Spleen (tissue), 11 donors: ENCODE data around the gene PLEKHM2. TPM values are rescaled to one million over a fixed set of nuclear protein-coding genes. Genes with fewer than 3 reads are reported as not detected.
A peak's percentile ranks its signal among the peaks of the same experiment; 100 is the strongest.

ENCODE experiments used
- DNase-seq: peaks from one replicate; pipeline ENCODE4 v3.0.0-alpha.2; 2020
- H3K27ac ChIP-seq, 8 donors: fragments of 200-600 bp; sonication (generic) in 7 of 8; 1 replicate in 4 of 8; 2 replicates in 4 of 8; pipeline versions ENCODE4 v1.5.0 to v1.8.0; 2016 to 2021; ENCODE audit warnings: inconsistent platforms in 4 of 8, mild to moderate bottlenecking in 4 of 8, moderate library complexity in 1 of 8
- H3K27me3 ChIP-seq, 7 donors: fragments of 200-600 bp; sonication (generic) in 6 of 7; replicated peaks in 1 of 7; 1 replicate in 4 of 7; 2 replicates in 3 of 7; pipeline versions ENCODE4 v1.5.0 to v1.8.0; 2016 to 2021; ENCODE audit warnings: inconsistent platforms in 3 of 7, mild to moderate bottlenecking in 1 of 7
- H3K36me3 ChIP-seq, 6 donors: fragments of 200-600 bp; sonication (generic) in 5 of 6; 1 replicate in 4 of 6; 2 replicates in 2 of 6; pipeline versions ENCODE4 v1.5.0 to v1.8.0; 2016 to 2021; ENCODE audit warnings: inconsistent platforms in 2 of 6
- H3K4me1 ChIP-seq, 6 donors: fragments of 200-600 bp; sonication (generic) in 5 of 6; 1 replicate in 3 of 6; 2 replicates in 3 of 6; pipeline versions ENCODE4 v1.5.0 to v1.8.0; 2016 to 2021; ENCODE audit warnings: inconsistent platforms in 3 of 6
- H3K4me3 ChIP-seq, 8 donors: fragments of 200-600 bp; sonication (generic) in 7 of 8; 1 replicate in 4 of 8; 2 replicates in 4 of 8; pipeline versions ENCODE4 v1.5.0 to v1.8.0; 2016 to 2021; ENCODE audit warnings: inconsistent platforms in 4 of 8, mild to moderate bottlenecking in 4 of 8, moderate library complexity in 2 of 8
- H3K9me3 ChIP-seq, 8 donors: fragments of 200-600 bp; sonication (generic) in 7 of 8; 1 replicate in 4 of 8; 2 replicates in 4 of 8; pipeline versions ENCODE4 v1.5.0 to v1.8.0; 2016 to 2021; ENCODE audit warnings: inconsistent platforms in 4 of 8
- POLR2A ChIP-seq, 3 donors: fragments of 450-650 bp; IDR thresholded peaks; one replicate each; pipeline ENCODE4 v1.5.1; 2017; ENCODE audit warnings: antibody characterized with exemption in 3 of 3, mild to moderate bottlenecking in 1 of 3
- POLR2AphosphoS5 ChIP-seq, 3 donors: sonication (generic); formaldehyde crosslinking; IDR thresholded peaks; one replicate each; pipeline ENCODE4 v1.5.1; 2017; ENCODE audit warnings: antibody characterized with exemption in 3 of 3
- WGBS, 5 donors: extraction: QIAGEN DNeasy Blood & Tissue Kit in 3 of 5; methylation state at CpG; one replicate each; pipeline versions ENCODE4 v1.1.5 to v1.1.7; 2013 to 2018; 5-methylcytosine and 5-hydroxymethylcytosine counted together
- intact Hi-C: fragments of 100-400 bp; cut with DNase I; formaldehyde crosslinking; loops from one replicate; pipeline ENCODE4 v1.15.0; 2023; ENCODE audit warnings: low total_unique reads
- polyA plus RNA-seq, 3 donors: library from polyadenylated mRNA; stranded (reverse); fragments of 200-250 nt; gene quantifications; one replicate each; pipeline ENCODE4 v1.2.1, GENCODE V29; 2013
- total RNA-seq, 7 donors: library from RNA; depleted of rRNA in 3 of 7; stranded (reverse); fragments of >200 nt in 3 of 7; fragmentation: NEBNext Ultra II Directional in 4 of 7; extraction: Animal tissue kit (Norgen Biotek cat#: 25700) in 4 of 7; gene quantifications; one replicate each; pipeline versions ENCODE4 v1.1.0 to v1.2.1, GENCODE V29; 2016 to 2021
- TF ChIP-seq, protein P1 (sequence below), 11 experiments: fragments of 200-600 bp in 7 of 11; fragments of 450-650 bp in 4 of 11; sonication (generic) in 4 of 11; IDR thresholded peaks in 8 of 11; conservative IDR thresholded peaks in 3 of 11; 1 replicate in 7 of 11; 2 replicates in 4 of 11; pipeline versions ENCODE4 v1.4.0 to v1.8.0; 2016 to 2021; ENCODE audit warnings: antibody characterized with exemption in 11 of 11, inconsistent platforms in 4 of 11, mild to moderate bottlenecking in 1 of 11
- donor health status: healthy with polysubstance abuse.
- donor health status: DM: no; HTN: no; CAD: no; lungs with moderate emphysema.
- donor health status: DM: no; HTN: no; CAD: no.
- donor health status: Bipolar disorder and iron deficiency.
- donor health status: healthy.
- donor health status: DM: no; HTN: no; CAD: no.
- donor health status: DM: yes; HTN: yes; CAD: no.

PLEKHM2 gene
- total and polyA plus RNA-seq, 10 donors: 25.9 to 96.0 (median 60.6) TPM

DNA sequence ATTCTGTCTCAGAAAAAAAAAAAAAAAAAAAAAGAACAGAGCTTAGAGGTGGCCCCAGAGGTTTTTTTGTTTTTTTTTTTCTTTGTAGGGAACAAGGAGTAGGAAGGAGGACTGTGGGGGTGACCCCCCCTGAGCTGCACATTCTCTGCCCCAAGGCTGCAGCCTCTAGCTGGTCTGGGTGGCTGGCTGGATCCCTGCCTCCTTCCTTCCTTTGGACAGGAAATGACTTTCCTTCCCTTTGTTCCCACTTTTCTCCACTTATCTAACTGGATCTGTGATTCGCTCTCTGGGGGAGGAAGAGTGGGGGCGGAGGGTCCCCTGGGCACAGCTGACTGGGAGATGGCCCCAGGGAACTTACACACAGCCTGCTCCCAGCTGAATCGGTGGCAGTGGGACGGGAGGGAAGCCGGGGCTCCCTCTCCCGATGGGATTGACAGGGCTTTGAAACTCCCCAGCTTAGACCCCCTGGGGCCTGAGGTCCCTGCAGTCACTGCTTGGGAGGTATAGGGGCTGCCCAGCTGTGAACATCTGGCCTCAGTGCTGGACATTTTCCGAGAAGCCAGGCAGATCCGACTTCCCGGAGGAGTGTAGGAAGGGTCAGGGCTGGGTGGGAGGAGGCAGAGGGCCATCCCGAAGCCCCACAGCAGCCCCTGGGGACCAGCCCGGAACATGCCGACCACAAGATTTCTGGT lies 76.5 kb downstream of the PLEKHM2 start:
- Histone ChIP-seq H3K27me3 (peaks cover 4 to 72% (median 35%) of the 10 kb centered on the region in 7 donors), H3K9me3 (no peaks in the 10 kb centered on the region), H3K36me3 (peaks cover 0 to 6% (median 0%) of the 10 kb centered on the region in 6 donors), H3K4me3 (peak overlapping the region in 5 of 8 donors; percentile 9 to 70 (median 42)), H3K4me1 (peaks cover 9 to 82% (median 49%) of the 10 kb centered on the region in 6 donors), H3K27ac (peak overlapping the region in 7 of 8 donors; percentile 72 to 86 (median 81))
- DNase-seq: no peak
- TF ChIP-seq, protein P1, sequence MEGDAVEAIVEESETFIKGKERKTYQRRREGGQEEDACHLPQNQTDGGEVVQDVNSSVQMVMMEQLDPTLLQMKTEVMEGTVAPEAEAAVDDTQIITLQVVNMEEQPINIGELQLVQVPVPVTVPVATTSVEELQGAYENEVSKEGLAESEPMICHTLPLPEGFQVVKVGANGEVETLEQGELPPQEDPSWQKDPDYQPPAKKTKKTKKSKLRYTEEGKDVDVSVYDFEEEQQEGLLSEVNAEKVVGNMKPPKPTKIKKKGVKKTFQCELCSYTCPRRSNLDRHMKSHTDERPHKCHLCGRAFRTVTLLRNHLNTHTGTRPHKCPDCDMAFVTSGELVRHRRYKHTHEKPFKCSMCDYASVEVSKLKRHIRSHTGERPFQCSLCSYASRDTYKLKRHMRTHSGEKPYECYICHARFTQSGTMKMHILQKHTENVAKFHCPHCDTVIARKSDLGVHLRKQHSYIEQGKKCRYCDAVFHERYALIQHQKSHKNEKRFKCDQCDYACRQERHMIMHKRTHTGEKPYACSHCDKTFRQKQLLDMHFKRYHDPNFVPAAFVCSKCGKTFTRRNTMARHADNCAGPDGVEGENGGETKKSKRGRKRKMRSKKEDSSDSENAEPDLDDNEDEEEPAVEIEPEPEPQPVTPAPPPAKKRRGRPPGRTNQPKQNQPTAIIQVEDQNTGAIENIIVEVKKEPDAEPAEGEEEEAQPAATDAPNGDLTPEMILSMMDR (IDR thresholded peaks at IDR 0.05 in 8 of 11, conservative IDR thresholded peaks at IDR 0.05 in 3 of 11): no peak
- TF ChIP-seq POLR2AphosphoS5 (IDR thresholded peaks at IDR 0.05): peak; percentile 47 to 73 (median 66)
- WGBS, 5 donors: 43 to 55% (median 43%) methylated on average over 10 to 12 of the region's 12 CpGs
- intact Hi-C loops: no loop called here

DNA sequence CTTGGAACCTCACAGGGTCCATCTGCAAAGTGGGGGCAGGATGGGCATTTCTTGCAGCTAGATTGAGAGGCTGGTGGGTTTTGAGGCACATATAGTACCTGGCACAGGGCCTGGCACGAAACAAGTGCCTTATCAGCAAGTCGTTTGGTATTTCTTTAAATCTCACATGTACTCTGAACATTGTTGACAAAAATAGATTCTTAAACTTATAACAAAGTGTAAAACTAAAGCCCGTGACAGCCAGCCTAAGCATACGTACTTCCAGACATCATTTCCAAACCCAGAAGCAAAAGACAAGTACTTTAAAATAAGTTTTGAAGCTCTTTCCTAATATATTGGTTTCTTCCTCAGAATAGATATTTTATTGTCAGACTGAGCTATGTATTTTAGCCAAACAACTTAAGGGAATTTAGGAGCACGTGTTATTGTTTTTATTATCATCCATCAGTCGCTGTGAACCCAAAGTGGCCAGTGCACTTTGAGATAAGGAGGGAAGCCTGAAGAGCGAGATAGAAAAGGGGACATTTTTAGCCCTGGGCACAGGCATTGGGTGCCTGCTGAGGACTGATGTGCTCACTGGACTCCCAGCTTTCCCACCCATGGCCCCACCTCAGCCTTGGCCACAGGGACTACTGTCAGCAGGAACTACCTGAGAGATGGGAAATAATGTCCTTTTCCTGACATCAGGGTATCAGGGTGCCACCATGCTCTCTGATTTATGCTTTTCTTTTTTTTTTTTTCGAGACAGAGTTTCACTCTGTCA lies 77.4 kb downstream of the PLEKHM2 start:
- DNase-seq: no peak
- peaks cover 9 to 77% (median 44%) of the 10 kb centered on the region in 6 donors for H3K4me1 ChIP-seq

DNA sequence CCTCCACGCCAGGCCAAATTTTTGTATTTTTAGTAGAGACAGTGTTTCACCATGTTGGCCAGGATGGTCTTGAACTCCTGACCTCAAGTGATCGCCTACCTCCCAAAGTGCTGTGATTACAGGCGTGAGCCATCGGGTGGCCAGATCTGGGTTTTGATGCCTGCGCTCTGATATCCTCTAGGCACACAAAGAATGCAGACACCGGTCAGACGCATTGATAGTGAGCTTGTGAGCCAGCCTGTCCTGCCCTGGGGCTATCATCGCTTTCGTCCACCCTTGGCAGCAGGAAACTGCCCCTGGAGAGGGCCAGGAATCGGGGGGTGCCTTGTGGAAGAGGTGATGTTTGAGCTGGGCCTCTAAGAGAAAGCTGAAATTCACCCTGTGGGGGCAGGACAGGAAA lies 78.4 kb downstream of the PLEKHM2 start:
- intact Hi-C loops: no loop called here
- no peak for TF ChIP-seq POLR2AphosphoS5 (IDR thresholded peaks at IDR 0.05)
- TF ChIP-seq POLR2A (IDR thresholded peaks at IDR 0.05): no peak
- TF ChIP-seq, protein P1 (IDR thresholded peaks at IDR 0.05 in 8 of 11, conservative IDR thresholded peaks at IDR 0.05 in 3 of 11): no peak
- Histone ChIP-seq H3K9me3 (no peaks in the 10 kb centered on the region), H3K27ac (peak overlapping the region in 4 of 8 donors; percentile 21 to 86 (median 54)), H3K4me3 (no peak overlapping the region), H3K27me3 (peaks cover 4 to 53% (median 27%) of the 10 kb centered on the region in 7 donors), H3K4me1 (peaks cover 9 to 67% (median 37%) of the 10 kb centered on the region in 6 donors), H3K36me3 (peaks cover 0 to 12% (median 0%) of the 10 kb centered on the region in 6 donors)
- DNase-seq: no peak
- WGBS, 5 donors: 60 to 77% (median 72%) methylated on average over 10 of the region's 10 CpGs

More for the DNA sequence above, 77.4 kb downstream of the PLEKHM2 start:
- Histone ChIP-seq H3K4me3 (peak overlapping the region in 2 of 8 donors; percentile 9 to 70), H3K36me3 (peaks cover 0 to 10% (median 0%) of the 10 kb centered on the region in 6 donors), H3K27ac (peak overlapping the region in 7 of 8 donors; percentile 41 to 86 (median 81)), H3K27me3 (peaks cover 4 to 63% (median 35%) of the 10 kb centered on the region in 7 donors), H3K9me3 (no peaks in the 10 kb centered on the region)
- intact Hi-C loops: no loop called here
- TF ChIP-seq POLR2AphosphoS5 (IDR thresholded peaks at IDR 0.05): no peak
- no peak for TF ChIP-seq POLR2A (IDR thresholded peaks at IDR 0.05)
- TF ChIP-seq, protein P1 (IDR thresholded peaks at IDR 0.05 in 8 of 11, conservative IDR thresholded peaks at IDR 0.05 in 3 of 11): no peak
- WGBS, 5 donors: 51 to 52% (median 51%) methylated on average over 8 of the region's 8 CpGs
